ENCODE results near the gene KAZN. TPM values are rescaled to one million over a fixed set of nuclear protein-coding genes. Genes with fewer than 3 reads are reported as not detected.

The KAZN gene
- total RNA-seq, 1 donor from 2014 or later, result 5.7 TPM

GRCh38 chr1:15160626-15161025 is 562.1 kb downstream of the KAZN start:
- TF ChIP-seq CTCF (conservative IDR thresholded peaks at IDR 0.05; ENCODE audit: low read depth, low read length), result no peak
- H3K4me3 ChIP-seq (ENCODE audit: low read depth, low read length), result no peak overlapping the region
- no peak for DNase-seq (ENCODE audit: low read depth)

GRCh38 chr1:15167386-15167785 is 568.9 kb downstream of the KAZN start:
- H3K4me3 ChIP-seq (ENCODE audit: low read depth, low read length), result no peak overlapping the region
- no peak for DNase-seq (ENCODE audit: low read depth)
- TF ChIP-seq CTCF (conservative IDR thresholded peaks at IDR 0.05; ENCODE audit: low read depth, low read length), result no peak

Measured in epithelial cell of proximal tubule (primary cell).